22Rv1 (cell line): ENCODE data around the gene PTPN3.

ENCODE experiments used
- ZFX ChIP-seq: fragments of 450-650 bp; IDR thresholded peaks from 2 replicates; pipeline ENCODE4 v1.6.1; 2017; ENCODE audit warnings: antibody characterized with exemption, borderline replicate concordance
- TF ChIP-seq, protein P1 (sequence below): fragments of 450-650 bp; IDR thresholded peaks from 2 replicates; pipeline ENCODE4 v1.5.1; 2017; ENCODE audit warnings: mild to moderate bottlenecking

DNA sequence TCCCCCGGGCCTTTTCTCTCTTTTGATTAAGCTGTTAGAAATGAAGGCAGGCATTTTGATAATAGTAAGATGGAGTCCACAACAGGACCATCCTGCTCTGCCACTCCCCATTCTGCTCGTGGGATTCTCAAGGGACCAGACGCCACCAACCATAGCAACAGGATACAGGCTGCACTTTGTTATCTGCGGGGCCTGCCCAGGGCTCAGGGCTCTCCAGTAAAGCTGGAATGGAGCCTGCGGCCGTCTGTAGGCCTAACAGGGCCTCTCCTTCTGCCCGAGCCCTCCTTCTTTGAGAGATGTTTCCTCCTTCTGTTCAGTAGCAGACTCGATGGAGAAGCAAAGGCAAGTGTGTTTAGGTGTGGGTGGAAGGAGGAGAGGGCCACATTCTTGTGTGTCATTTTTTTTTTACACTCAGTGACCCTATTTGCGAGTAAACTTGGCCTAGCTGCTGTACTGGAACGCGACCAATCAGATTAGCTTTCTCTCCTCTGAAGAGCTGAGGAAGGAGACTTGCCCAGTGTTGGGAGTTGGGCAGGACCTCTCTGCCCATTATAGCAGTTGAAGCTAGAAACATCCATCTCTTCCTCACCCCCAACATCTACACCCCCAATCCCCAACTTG is 168.4 kb downstream of the PTPN3 start:
- TF ChIP-seq, protein P1, sequence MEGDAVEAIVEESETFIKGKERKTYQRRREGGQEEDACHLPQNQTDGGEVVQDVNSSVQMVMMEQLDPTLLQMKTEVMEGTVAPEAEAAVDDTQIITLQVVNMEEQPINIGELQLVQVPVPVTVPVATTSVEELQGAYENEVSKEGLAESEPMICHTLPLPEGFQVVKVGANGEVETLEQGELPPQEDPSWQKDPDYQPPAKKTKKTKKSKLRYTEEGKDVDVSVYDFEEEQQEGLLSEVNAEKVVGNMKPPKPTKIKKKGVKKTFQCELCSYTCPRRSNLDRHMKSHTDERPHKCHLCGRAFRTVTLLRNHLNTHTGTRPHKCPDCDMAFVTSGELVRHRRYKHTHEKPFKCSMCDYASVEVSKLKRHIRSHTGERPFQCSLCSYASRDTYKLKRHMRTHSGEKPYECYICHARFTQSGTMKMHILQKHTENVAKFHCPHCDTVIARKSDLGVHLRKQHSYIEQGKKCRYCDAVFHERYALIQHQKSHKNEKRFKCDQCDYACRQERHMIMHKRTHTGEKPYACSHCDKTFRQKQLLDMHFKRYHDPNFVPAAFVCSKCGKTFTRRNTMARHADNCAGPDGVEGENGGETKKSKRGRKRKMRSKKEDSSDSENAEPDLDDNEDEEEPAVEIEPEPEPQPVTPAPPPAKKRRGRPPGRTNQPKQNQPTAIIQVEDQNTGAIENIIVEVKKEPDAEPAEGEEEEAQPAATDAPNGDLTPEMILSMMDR = no peak
- no peak for TF ChIP-seq ZFX
